GM12875 (cell line): ENCODE results near the gene NUDT14.

Experiments used
- H3K4me3 ChIP-seq: one replicate; pipeline ENCODE4 v1.5.1; 2011; ENCODE audit warnings: low read depth, low read length, control low read depth
- TF ChIP-seq, protein P1 (sequence below): IDR thresholded peaks from 2 replicates; pipeline ENCODE4 v1.5.1; 2011; ENCODE audit warnings: low read depth, mild to moderate bottlenecking, control low read depth, inconsistent platforms, low read length, moderate library complexity, borderline replicate concordance; ENCODE audit not compliant: insufficient read depth

The NUDT14 gene

DNA sequence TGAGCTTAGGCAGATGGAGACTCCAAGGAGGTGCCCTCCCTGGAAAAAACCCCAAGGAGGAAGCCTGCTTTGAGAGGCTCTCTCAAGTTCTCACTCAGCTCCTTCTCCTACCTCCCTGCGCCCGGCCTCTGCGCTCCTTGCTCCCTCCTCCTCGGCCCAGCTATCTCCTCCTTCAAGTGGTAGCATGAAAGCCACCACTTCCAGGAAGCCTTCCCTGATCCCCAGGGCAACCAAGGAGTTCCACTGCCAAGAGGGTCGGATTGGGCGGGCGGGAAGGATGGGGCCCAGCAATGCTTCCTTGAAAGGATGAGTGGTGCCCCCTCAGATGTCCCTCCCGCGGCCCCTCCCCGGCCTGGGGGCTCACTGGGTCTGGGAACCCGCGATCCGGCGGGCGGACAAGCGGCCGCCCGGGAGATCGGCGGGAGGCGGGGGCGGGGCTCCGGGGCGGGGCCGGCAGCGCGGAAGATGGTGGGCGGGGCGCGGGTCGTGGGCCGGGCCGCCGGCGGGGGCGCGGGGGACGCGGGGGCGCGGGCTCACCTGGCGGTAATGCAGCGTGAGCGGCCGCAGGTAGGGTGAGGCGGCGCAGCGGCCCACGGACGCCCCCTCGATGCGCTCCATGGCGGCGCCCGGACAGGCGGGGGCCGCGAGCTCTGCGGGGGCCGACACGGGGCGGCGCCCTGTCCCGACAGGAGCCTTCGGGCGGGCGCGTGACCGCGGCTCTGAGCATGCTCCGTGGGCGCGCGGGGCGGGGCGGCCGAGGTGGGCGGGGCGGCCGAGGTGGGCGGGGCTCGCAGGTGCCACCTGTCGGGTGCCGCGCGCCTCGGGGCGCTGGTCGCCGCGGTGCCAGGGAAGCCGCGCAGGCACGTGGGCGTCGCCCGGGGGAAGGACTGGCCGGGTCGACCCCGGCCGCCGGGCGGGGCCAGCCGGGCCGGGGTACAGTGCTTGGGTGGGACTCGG is at the start of gene NUDT14:
NUDT14 (minus strand) TSS at position 721 of the 957 bp plus-strand sequence; CDS start at position 618, 103 bp downstream.
- TF ChIP-seq, protein P1, sequence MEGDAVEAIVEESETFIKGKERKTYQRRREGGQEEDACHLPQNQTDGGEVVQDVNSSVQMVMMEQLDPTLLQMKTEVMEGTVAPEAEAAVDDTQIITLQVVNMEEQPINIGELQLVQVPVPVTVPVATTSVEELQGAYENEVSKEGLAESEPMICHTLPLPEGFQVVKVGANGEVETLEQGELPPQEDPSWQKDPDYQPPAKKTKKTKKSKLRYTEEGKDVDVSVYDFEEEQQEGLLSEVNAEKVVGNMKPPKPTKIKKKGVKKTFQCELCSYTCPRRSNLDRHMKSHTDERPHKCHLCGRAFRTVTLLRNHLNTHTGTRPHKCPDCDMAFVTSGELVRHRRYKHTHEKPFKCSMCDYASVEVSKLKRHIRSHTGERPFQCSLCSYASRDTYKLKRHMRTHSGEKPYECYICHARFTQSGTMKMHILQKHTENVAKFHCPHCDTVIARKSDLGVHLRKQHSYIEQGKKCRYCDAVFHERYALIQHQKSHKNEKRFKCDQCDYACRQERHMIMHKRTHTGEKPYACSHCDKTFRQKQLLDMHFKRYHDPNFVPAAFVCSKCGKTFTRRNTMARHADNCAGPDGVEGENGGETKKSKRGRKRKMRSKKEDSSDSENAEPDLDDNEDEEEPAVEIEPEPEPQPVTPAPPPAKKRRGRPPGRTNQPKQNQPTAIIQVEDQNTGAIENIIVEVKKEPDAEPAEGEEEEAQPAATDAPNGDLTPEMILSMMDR: no peak
- peak within 1 kb of the TSS; percentile 53 for H3K4me3 ChIP-seq

DNA sequence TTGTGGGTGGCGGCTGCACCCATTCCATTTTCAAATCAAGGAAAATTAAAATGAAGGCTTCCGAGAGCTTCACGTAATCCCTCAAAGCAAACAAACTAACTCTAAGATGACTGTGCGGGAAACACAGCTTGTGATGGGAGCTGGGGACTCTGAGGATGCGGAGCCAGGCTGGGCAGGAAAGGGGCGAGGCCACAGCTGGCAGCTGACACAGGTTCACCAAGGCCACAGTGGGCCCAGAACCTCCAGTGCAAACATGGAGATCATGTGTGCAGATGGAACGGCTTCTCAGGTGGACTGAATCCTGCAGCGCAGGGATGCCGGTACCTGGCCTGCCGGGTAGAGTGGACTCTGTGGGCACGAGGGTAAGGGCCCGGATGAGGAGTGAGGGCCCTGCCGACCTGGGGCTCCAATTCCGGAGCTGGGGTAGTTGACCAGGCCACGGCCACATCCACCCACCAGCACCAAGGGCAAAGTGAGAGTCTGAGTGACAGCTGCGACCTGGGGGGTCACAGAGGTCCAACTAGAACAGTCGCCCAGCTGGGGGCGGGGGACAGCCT is 48.1 kb upstream of the NUDT14 start:
- TF ChIP-seq, protein P1: no peak
- H3K4me3 ChIP-seq: no peak overlapping the region

- H3K4me3 ChIP-seq: no peak overlapping the region
- TF ChIP-seq, protein P1: no peak
Measured at GRCh38 chr14:105228562-105228961, 47.5 kb upstream of the NUDT14 start.

DNA sequence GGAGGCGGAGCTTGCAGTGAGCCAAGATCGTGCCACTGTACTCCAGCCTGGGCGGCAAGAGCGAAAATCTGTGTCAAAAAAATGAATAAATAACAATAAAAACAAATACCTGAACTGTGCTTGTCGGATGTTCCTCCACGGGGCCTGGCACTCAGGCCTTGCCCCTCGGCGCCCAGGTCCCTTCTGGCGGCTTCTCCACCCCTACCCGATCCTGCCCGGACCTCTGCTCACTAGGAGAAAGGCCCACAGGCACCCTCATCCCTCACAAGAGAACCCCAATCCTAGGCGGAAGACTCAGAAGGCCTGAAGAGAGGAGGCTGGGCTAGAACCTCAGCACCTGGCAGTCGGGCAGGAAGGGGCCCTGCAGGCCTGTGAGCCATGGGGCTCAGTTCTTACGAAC is 46.2 kb upstream of the NUDT14 start:
- TF ChIP-seq, protein P1: no peak
- no peak overlapping the region for H3K4me3 ChIP-seq

DNA sequence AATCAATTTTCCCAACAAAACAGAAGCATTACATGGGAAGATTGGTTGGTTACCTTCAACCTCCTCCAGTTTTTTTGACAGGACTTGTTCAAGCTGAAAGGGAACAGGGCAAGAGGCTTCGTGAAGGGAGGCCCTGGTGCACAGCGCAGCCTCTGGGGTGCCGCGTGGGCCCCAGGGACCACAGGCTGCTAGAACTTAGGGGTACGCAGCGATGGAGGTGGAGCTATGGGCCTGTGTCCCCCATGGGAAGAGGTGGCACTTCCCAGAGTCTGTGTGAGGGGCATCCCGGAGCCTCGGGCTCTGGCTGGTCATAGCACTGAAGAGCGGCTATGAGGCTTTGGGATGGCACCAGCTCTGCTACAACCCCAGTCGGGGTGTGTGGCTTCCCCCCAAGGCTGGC is 45.1 kb upstream of the NUDT14 start:
- TF ChIP-seq, protein P1: no peak

DNA sequence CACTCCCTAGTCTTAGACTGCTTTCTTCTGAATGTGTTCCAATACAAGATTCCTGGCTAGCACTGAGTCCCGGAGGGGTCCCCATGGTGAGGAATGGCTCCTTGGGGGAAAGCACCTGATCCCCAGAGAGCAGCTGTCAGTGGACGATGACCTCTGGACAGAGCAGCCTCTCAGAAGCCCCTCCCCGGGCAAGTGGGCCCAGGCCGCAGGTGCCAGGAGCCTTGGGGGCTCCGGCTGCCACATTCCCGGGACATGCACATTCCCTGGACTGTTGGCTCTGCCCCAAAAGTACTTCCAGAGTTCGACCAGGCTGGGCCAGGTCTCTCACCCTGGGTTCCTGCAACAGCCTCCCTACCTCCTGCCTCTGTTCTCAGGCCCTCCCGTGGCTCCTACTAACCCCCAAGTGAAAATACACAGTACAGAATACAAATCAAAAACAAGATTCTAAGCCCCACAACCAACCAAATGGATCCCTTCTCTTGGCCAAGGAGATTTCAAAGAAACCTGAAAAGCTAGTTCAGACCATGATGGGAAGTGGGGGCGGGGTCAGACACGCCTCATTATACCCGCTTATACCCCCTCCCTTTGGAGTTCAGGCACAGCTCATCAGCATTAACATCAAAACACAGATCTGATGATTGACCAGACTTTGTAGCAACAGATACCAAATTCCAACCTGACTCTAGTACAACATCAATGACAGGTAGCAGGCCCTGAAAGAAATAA is 43.9 kb upstream of the NUDT14 start:
- H3K4me3 ChIP-seq: no peak overlapping the region
- TF ChIP-seq, protein P1: no peak

More for the DNA sequence above, 45.1 kb upstream of the NUDT14 start:
- H3K4me3 ChIP-seq: no peak overlapping the region
